Stimulated activated CD8-positive, alpha-beta memory T cell treated with anti-CD3 and anti-CD28 coated beads, Interleukin-7, amount 100 ng/mL, for 24 hours (primary cell): ENCODE results near the gene DUSP3.
A peak's percentile ranks its signal among the peaks of the same experiment; 100 is the strongest.

Experiments
- DNase-seq: peaks from one replicate; pipeline ENCODE4 v3.0.0-alpha.2; 2020; ENCODE audit warnings: low read depth

The DUSP3 gene

GRCh38 chr17:43732958-43733357 is 45.8 kb downstream of the DUSP3 start:
- no peak for DNase-seq

- no peak for DNase-seq
Observed at GRCh38 chr17:43728081-43728480, 50.7 kb downstream of the DUSP3 start.

- no peak for DNase-seq
Observed at GRCh38 chr17:43723697-43724359, 54.9 kb downstream of the DUSP3 start.

- DNase-seq = no peak
Observed at GRCh38 chr17:43722870-43723665, 55.7 kb downstream of the DUSP3 start.

- DNase-seq = no peak
Observed at GRCh38 chr17:43722269-43722619, 56.5 kb downstream of the DUSP3 start.

- DNase-seq = no peak
Observed at GRCh38 chr17:43721537-43722268, 57.1 kb downstream of the DUSP3 start.

- peak; percentile 42 for DNase-seq
Observed at GRCh38 chr17:43720311-43721060, 58.3 kb downstream of the DUSP3 start.

GRCh38 chr17:43719578-43719977 is 59.2 kb downstream of the DUSP3 start:
- no peak for DNase-seq

- DNase-seq = no peak
Observed at GRCh38 chr17:43718544-43718943, 60.2 kb downstream of the DUSP3 start.

GRCh38 chr17:43717913-43718312 is 60.9 kb downstream of the DUSP3 start:
- DNase-seq = no peak
